ENCODE data around the gene ZNF217.

GRCh38 chr20:53530440-53530839 lies 63.2 kb downstream of the ZNF217 start:
- TF ChIP-seq NFIC (IDR thresholded peaks at IDR 0.05): no peak
- TF ChIP-seq, protein P1, sequence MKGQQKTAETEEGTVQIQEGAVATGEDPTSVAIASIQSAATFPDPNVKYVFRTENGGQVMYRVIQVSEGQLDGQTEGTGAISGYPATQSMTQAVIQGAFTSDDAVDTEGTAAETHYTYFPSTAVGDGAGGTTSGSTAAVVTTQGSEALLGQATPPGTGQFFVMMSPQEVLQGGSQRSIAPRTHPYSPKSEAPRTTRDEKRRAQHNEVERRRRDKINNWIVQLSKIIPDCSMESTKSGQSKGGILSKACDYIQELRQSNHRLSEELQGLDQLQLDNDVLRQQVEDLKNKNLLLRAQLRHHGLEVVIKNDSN (IDR thresholded peaks at IDR 0.05): no peak
- no peak for TF ChIP-seq EP300 (IDR thresholded peaks at IDR 0.05; ENCODE audit: borderline replicate concordance)
- no peak for TF ChIP-seq FOXM1 (IDR thresholded peaks at IDR 0.05; ENCODE audit: borderline replicate concordance, low read depth)
- TF ChIP-seq YY1 (IDR thresholded peaks at IDR 0.05; ENCODE audit: low read depth): no peak
- TF ChIP-seq TAF1 (IDR thresholded peaks at IDR 0.05; ENCODE audit: low read depth): no peak
- TF ChIP-seq REST (IDR thresholded peaks at IDR 0.05; ENCODE audit: low read depth): no peak
- TF ChIP-seq, protein P2, sequence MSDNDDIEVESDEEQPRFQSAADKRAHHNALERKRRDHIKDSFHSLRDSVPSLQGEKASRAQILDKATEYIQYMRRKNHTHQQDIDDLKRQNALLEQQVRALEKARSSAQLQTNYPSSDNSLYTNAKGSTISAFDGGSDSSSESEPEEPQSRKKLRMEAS (IDR thresholded peaks at IDR 0.05): no peak
- TF ChIP-seq TCF12 (IDR thresholded peaks at IDR 0.05; ENCODE audit: low read depth): no peak
- TF ChIP-seq EGR1 (IDR thresholded peaks at IDR 0.05): no peak

Data from Ishikawa (cell line).